ENCODE results near the gene RPA4.

DNA sequence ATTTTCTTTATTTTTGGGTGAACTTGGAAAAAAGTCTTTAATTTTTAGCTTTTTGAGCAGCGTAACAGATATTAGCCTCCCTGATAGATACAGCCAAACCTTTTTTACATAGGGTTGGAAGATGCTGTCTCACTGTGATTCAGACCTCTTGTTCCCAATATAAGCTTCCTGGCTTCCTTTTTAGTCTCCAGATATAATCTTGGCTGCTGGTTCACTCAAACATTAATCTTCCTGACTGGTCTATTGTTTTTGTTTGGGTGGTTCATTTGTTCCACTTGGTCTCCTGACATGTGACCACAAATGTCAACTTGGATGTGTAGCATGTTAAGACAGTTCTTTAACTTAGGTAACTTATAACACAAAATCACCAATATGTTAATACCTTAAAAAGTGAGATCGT, 23.0 kb downstream of the RPA4 start:
- TF ChIP-seq CTCF (IDR thresholded peaks at IDR 0.05): no peak
- TF ChIP-seq POLR2A (IDR thresholded peaks at IDR 0.05): no peak

All from heart left ventricle (tissue), 13 donors.